MM.1S (cell line): ENCODE data around the gene DNAH8.
A peak's percentile ranks its signal among the peaks of the same experiment; 100 is the strongest.

Experiments
- DNase-seq: peaks from one replicate; pipeline ENCODE4 v3.0.0-alpha.2; 2015
- H2AFZ ChIP-seq: fragments of 300-600 bp; sonication (generic); 2 replicates; pipeline ENCODE4 v1.6.0; 2016; ENCODE audit warnings: antibody characterized with exemption, low read length
- H3F3A ChIP-seq: fragments of 300-600 bp; sonication (generic); 2 replicates; pipeline ENCODE4 v1.6.1; 2016; ENCODE audit warnings: mild to moderate bottlenecking, antibody characterized with exemption, low read length, moderate library complexity, mixed read lengths; ENCODE audit not compliant: insufficient read depth
- H3K27ac ChIP-seq: fragments of 300-600 bp; sonication (generic); 2 replicates; pipeline ENCODE4 v1.5.1; 2016; ENCODE audit warnings: mild to moderate bottlenecking, low read length
- H3K27me3 ChIP-seq: fragments of 300-600 bp; sonication (generic); replicated peaks from 2 replicates; pipeline ENCODE4 v1.6.0; 2016; ENCODE audit warnings: low read length; ENCODE audit not compliant: insufficient read depth
- H3K36me3 ChIP-seq: fragments of 300-600 bp; sonication (generic); replicated peaks from 2 replicates; pipeline ENCODE4 v1.6.1; 2016; ENCODE audit warnings: mild to moderate bottlenecking, low read length, mixed read lengths; ENCODE audit not compliant: insufficient read depth
- H3K4me1 ChIP-seq: fragments of 300-600 bp; sonication (generic); 2 replicates; pipeline ENCODE4 v1.6.1; 2016; ENCODE audit warnings: low read length, mixed read lengths
- H3K4me2 ChIP-seq: fragments of 300-600 bp; sonication (generic); 2 replicates; pipeline ENCODE4 v1.6.0; 2016; ENCODE audit warnings: low read depth, low read length
- H3K4me3 ChIP-seq: fragments of 300-600 bp; sonication (generic); 2 replicates; pipeline ENCODE4 v1.5.1; 2016; ENCODE audit warnings: low read length, mixed read lengths
- H3K79me2 ChIP-seq: fragments of 300-600 bp; sonication (generic); 2 replicates; pipeline ENCODE4 v1.6.1; 2016; ENCODE audit warnings: mixed run types, low read length, mixed read lengths
- H3K9ac ChIP-seq: fragments of 300-600 bp; sonication (generic); 2 replicates; pipeline ENCODE4 v1.6.1; 2016; ENCODE audit warnings: low read length, mixed read lengths
- H3K9me2 ChIP-seq: fragments of 300-600 bp; sonication (generic); replicated peaks from 2 replicates; pipeline ENCODE4 v1.6.1; 2016; ENCODE audit warnings: mild to moderate bottlenecking, low read length, mixed read lengths; ENCODE audit not compliant: insufficient read depth
- H3K9me3 ChIP-seq: fragments of 300-600 bp; sonication (generic); replicated peaks from 2 replicates; pipeline ENCODE4 v1.6.1; 2016; ENCODE audit warnings: mild to moderate bottlenecking, low read length, mixed read lengths; ENCODE audit not compliant: insufficient read depth
- H4K20me1 ChIP-seq: fragments of 300-600 bp; sonication (generic); 2 replicates; pipeline ENCODE4 v1.6.1; 2016; ENCODE audit warnings: mild to moderate bottlenecking, low read length, moderate library complexity, mixed read lengths; ENCODE audit not compliant: insufficient read depth
- CTCF ChIP-seq: fragments of 300-600 bp; sonication (generic); IDR thresholded peaks from 2 replicates; pipeline ENCODE4 v1.5.1; 2016; ENCODE audit warnings: antibody characterized with exemption, low read length, mixed read lengths
- EZH2 ChIP-seq: fragments of 300-600 bp; sonication (generic); optimal IDR thresholded peaks from 2 replicates; pipeline ENCODE3; 2017; ENCODE audit warnings: low read depth, mild to moderate bottlenecking, antibody characterized with exemption, low read length, mixed read lengths
- EZH2phosphoT487 ChIP-seq: fragments of 300-600 bp; sonication (generic); IDR thresholded peaks from 2 replicates; pipeline ENCODE4 v1.6.1; 2018; ENCODE audit warnings: antibody characterized with exemption, low read length

DNAH8 gene

GRCh38 chr6:38736951-38737350, 21.8 kb downstream of the DNAH8 start:
- H3K9ac ChIP-seq: no peak overlapping the region
- no peaks in the 10 kb centered on the region for H3K9me3 ChIP-seq
- DNase-seq: no peak
- TF ChIP-seq EZH2 (no peak), EZH2phosphoT487 (no peak), CTCF (no peak)
- no peaks in the 10 kb centered on the region for H4K20me1 ChIP-seq
- no peaks in the 10 kb centered on the region for H3K79me2 ChIP-seq
- no peaks in the 10 kb centered on the region for H3F3A ChIP-seq
- H3K27me3 ChIP-seq: no peaks in the 10 kb centered on the region
- no peak overlapping the region for H3K4me3 ChIP-seq
- H3K4me1 ChIP-seq: no peaks in the 10 kb centered on the region
- H3K36me3 ChIP-seq: no peaks in the 10 kb centered on the region
- H3K4me2 ChIP-seq: no peak overlapping the region
- H2AFZ ChIP-seq: no peak overlapping the region
- no peaks in the 10 kb centered on the region for H3K9me2 ChIP-seq
- H3K27ac ChIP-seq: no peak overlapping the region

- TF ChIP-seq EZH2phosphoT487: no peak
- TF ChIP-seq EZH2: no peak
- no peak for TF ChIP-seq CTCF
- DNase-seq: no peak
- Histone ChIP-seq H2AFZ (no peak overlapping the region), H3K4me3 (no peak overlapping the region), H3K4me1 (no peaks in the 10 kb centered on the region), H3F3A (no peaks in the 10 kb centered on the region), H3K36me3 (no peaks in the 10 kb centered on the region), H4K20me1 (no peaks in the 10 kb centered on the region), H3K4me2 (no peak overlapping the region), H3K79me2 (no peaks in the 10 kb centered on the region), H3K9ac (no peak overlapping the region), H3K9me2 (no peaks in the 10 kb centered on the region), H3K27ac (no peak overlapping the region), H3K9me3 (no peaks in the 10 kb centered on the region), H3K27me3 (no peaks in the 10 kb centered on the region)
Observed at GRCh38 chr6:38738261-38738660, 23.1 kb downstream of the DNAH8 start.

- H4K20me1 ChIP-seq: no peaks in the 10 kb centered on the region
- H3K4me1 ChIP-seq: no peaks in the 10 kb centered on the region
- TF ChIP-seq EZH2 (no peak), CTCF (peak; percentile 15; the same call in 1 of the 2 replicates), EZH2phosphoT487 (no peak)
- H3K27me3 ChIP-seq: no peaks in the 10 kb centered on the region
- H3K4me3 ChIP-seq: no peak overlapping the region
- H3K9me2 ChIP-seq: no peaks in the 10 kb centered on the region
- no peak overlapping the region for H2AFZ ChIP-seq
- H3K27ac ChIP-seq: no peak overlapping the region
- H3K9me3 ChIP-seq: no peaks in the 10 kb centered on the region
- H3K4me2 ChIP-seq: no peak overlapping the region
- H3F3A ChIP-seq: no peaks in the 10 kb centered on the region
- DNase-seq: no peak
- no peak overlapping the region for H3K9ac ChIP-seq
- no peaks in the 10 kb centered on the region for H3K36me3 ChIP-seq
- H3K79me2 ChIP-seq: no peaks in the 10 kb centered on the region
Observed at GRCh38 chr6:38739532-38739931, 24.4 kb downstream of the DNAH8 start.
